ENCODE results near the gene CASP2. TPM values are rescaled to one million over a fixed set of nuclear protein-coding genes. Genes with fewer than 3 reads are reported as not detected.

Gene CASP2
- total RNA-seq, 1 donor from 2014 or later: 6.0 TPM

GRCh38 chr7:143331179-143331801 is 43.1 kb downstream of the CASP2 start:
- DNase-seq (ENCODE audit: low read depth): peak; percentile 77

GRCh38 chr7:143334244-143334643 is 46.1 kb downstream of the CASP2 start:
- DNase-seq (ENCODE audit: low read depth): no peak

- no peak for DNase-seq (ENCODE audit: low read depth)
Observed at GRCh38 chr7:143337216-143337615, 49.1 kb downstream of the CASP2 start.

GRCh38 chr7:143341842-143342241 is 53.7 kb downstream of the CASP2 start:
- DNase-seq (ENCODE audit: low read depth): no peak

GRCh38 chr7:143343596-143343995 is 55.4 kb downstream of the CASP2 start:
- DNase-seq (ENCODE audit: low read depth): no peak

- DNase-seq (ENCODE audit: low read depth): no peak
Observed at GRCh38 chr7:143345428-143345900, 57.3 kb downstream of the CASP2 start.

GRCh38 chr7:143346018-143346417 is 57.9 kb downstream of the CASP2 start:
- DNase-seq (ENCODE audit: low read depth): no peak

- no peak for DNase-seq (ENCODE audit: low read depth)
Observed at GRCh38 chr7:143347950-143348349, 59.8 kb downstream of the CASP2 start.

GRCh38 chr7:143351060-143351459 is 62.9 kb downstream of the CASP2 start:
- no peak for DNase-seq (ENCODE audit: low read depth)

- no peak for DNase-seq (ENCODE audit: low read depth)
Observed at GRCh38 chr7:143351574-143351973, 63.4 kb downstream of the CASP2 start.

GRCh38 chr7:143352531-143353002 is 64.4 kb downstream of the CASP2 start:
- DNase-seq (ENCODE audit: low read depth): no peak

GRCh38 chr7:143354376-143354775 is 66.2 kb downstream of the CASP2 start:
- no peak for DNase-seq (ENCODE audit: low read depth)

- DNase-seq (ENCODE audit: low read depth): no peak
Observed at GRCh38 chr7:143354965-143355364, 66.8 kb downstream of the CASP2 start.

- DNase-seq (ENCODE audit: low read depth): no peak
Observed at GRCh38 chr7:143355450-143356385, 67.6 kb downstream of the CASP2 start.

GRCh38 chr7:143356414-143357050 is 68.4 kb downstream of the CASP2 start:
- peak; percentile 22 for DNase-seq (ENCODE audit: low read depth)

Other genes starting within 250 kb of the CASP2 start
- not detected in 2 replicates for gene OR6V1, start 236.0 kb upstream of the CASP2 start, total RNA-seq
- gene PIP, start 156.3 kb upstream of the CASP2 start, total RNA-seq: not detected in 2 replicates
- not detected in 2 replicates for gene TAS2R39, start 104.9 kb upstream of the CASP2 start, total RNA-seq
- not detected in 2 replicates for gene TAS2R40, start 66.3 kb upstream of the CASP2 start, total RNA-seq
- 162 and 208 TPM in 2 replicates for gene GSTK1, start 24.9 kb upstream of the CASP2 start, total RNA-seq
- gene TMEM139, start 3.4 kb upstream of the CASP2 start, total RNA-seq: 0.29 TPM in 1 of 2 replicates, not detected in the other
- not detected in 2 replicates for gene CLCN1, start 27.8 kb downstream of the CASP2 start, total RNA-seq
- gene FAM131B, start 74.4 kb downstream of the CASP2 start, total RNA-seq: 1.1 and 1.5 TPM in 2 replicates
- gene ZYX, start 93.0 kb downstream of the CASP2 start, total RNA-seq: 80.1 and 82.6 TPM in 2 replicates
- gene EPHA1, start 120.5 kb downstream of the CASP2 start, total RNA-seq: not detected in 2 replicates
- gene TAS2R60, start 155.1 kb downstream of the CASP2 start, total RNA-seq: not detected in 2 replicates
- not detected in 2 replicates for gene TAS2R41, start 189.5 kb downstream of the CASP2 start, total RNA-seq

All from myocyte (in vitro differentiated cells).